ENCODE measurements around the gene ZC3H7B.

Gene ZC3H7B, protein sequence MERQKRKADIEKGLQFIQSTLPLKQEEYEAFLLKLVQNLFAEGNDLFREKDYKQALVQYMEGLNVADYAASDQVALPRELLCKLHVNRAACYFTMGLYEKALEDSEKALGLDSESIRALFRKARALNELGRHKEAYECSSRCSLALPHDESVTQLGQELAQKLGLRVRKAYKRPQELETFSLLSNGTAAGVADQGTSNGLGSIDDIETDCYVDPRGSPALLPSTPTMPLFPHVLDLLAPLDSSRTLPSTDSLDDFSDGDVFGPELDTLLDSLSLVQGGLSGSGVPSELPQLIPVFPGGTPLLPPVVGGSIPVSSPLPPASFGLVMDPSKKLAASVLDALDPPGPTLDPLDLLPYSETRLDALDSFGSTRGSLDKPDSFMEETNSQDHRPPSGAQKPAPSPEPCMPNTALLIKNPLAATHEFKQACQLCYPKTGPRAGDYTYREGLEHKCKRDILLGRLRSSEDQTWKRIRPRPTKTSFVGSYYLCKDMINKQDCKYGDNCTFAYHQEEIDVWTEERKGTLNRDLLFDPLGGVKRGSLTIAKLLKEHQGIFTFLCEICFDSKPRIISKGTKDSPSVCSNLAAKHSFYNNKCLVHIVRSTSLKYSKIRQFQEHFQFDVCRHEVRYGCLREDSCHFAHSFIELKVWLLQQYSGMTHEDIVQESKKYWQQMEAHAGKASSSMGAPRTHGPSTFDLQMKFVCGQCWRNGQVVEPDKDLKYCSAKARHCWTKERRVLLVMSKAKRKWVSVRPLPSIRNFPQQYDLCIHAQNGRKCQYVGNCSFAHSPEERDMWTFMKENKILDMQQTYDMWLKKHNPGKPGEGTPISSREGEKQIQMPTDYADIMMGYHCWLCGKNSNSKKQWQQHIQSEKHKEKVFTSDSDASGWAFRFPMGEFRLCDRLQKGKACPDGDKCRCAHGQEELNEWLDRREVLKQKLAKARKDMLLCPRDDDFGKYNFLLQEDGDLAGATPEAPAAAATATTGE

DNA sequence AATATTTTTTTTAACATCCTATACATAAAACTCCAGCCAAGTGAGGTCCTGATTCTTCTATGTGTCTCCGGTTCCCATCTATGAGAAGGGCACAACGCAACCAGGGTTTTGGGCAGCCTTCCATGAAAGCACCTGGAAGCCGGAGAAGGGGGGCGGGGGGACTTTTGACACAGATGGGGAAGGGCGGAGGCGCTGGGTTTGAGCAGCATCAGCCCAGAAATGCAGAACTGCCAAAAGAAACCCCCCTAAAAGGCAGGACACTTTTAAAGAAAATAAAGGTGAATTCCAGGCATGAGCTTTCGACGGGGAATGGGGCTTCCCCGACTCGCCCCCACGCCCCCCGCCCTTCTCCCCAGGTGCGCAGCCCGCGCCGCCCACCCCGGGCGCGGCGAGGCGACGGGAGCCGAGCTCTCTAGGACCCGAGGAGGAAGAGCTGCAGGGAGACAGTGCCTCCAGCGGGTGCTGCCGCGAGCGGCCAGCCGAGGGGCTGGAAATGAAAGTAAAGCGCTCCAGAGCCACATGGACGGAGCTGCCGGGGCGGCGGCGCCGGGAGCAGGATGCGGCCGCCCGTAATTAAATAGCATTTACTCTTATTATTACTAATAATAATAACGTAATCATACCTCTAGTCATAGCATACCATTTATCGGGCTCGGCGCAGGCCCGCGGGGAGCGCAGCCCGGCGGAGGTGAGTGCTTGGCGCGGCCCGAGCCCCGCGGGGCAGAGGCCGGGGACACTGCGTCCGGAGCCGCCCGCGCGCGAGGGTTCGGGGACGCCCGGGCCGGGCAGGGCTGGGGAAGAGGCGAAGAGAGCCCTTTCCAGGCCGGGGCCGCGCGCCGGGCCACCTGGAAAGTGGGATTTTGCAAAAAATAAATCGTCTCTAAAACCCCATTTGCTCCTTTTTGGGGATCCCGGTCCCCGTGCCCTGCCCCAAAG lies at the start of gene ZC3H7B:
Gene ZC3H7B (plus strand): TSS at position 441 of the 936 bp plus-strand sequence. CDS start 19,136 bp downstream, outside the sequence.
- peak within 1 kb of the TSS; percentile 73 for H3K4me3 ChIP-seq (ENCODE audit: low read depth, low read length)
- peak; percentile 86 for DNase-seq (ENCODE audit: low read depth)
- TF ChIP-seq CTCF (IDR thresholded peaks at IDR 0.05; ENCODE audit: low read depth, low read length), result peak; percentile 30
- TF ChIP-seq MYC (IDR thresholded peaks at IDR 0.05; ENCODE audit: low read depth, low read length), result peak; percentile 66
- TF ChIP-seq MAX (IDR thresholded peaks at IDR 0.05; ENCODE audit: low read depth, low read length), result peak; percentile 68
- peak; percentile 79 for TF ChIP-seq POLR2A (IDR thresholded peaks at IDR 0.05; ENCODE audit: extremely low read depth, insufficient read length)

- TF ChIP-seq CTCF (IDR thresholded peaks at IDR 0.05; ENCODE audit: low read depth, low read length) (no peak), MAX (IDR thresholded peaks at IDR 0.05; ENCODE audit: low read depth, low read length) (no peak), MYC (IDR thresholded peaks at IDR 0.05; ENCODE audit: low read depth, low read length) (no peak), POLR2A (IDR thresholded peaks at IDR 0.05; ENCODE audit: extremely low read depth, insufficient read length) (no peak)
- no peak overlapping the region for H3K4me3 ChIP-seq (ENCODE audit: low read depth, low read length)
- no peak for DNase-seq (ENCODE audit: low read depth)
Observed at GRCh38 chr22:41252365-41252764, 49.0 kb upstream of the ZC3H7B start.

DNA sequence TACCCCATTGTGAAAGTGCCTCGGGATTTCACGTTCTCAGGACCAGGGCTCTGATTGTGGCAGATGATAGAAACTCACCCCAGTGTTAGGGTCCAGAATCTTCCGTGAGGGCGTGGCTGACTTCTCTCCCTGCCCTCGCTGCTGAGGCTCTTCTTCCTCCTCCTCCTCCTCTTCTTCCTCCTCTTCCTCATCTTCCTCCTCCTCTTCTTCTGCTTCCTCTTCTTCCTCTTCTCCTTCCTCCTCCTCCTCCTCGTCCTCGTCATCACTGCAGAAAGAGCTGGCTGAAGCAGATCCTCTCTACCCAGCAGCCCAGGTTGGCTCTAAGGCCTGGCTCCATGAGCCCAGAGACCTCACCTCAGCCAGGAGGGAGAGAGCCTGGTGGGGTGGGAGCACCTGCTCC lies 47.1 kb upstream of the ZC3H7B start:
- no peak for TF ChIP-seq CTCF (IDR thresholded peaks at IDR 0.05; ENCODE audit: low read depth, low read length)
- no peak for TF ChIP-seq MAX (IDR thresholded peaks at IDR 0.05; ENCODE audit: low read depth, low read length)
- TF ChIP-seq POLR2A (IDR thresholded peaks at IDR 0.05; ENCODE audit: extremely low read depth, insufficient read length), result no peak
- TF ChIP-seq MYC (IDR thresholded peaks at IDR 0.05; ENCODE audit: low read depth, low read length), result no peak
- H3K4me3 ChIP-seq (ENCODE audit: low read depth, low read length), result no peak overlapping the region
- DNase-seq (ENCODE audit: low read depth), result no peak

GRCh38 chr22:41256254-41257253 lies 44.8 kb upstream of the ZC3H7B start:
- no peak for TF ChIP-seq MAX (IDR thresholded peaks at IDR 0.05; ENCODE audit: low read depth, low read length)
- no peak for TF ChIP-seq CTCF (IDR thresholded peaks at IDR 0.05; ENCODE audit: low read depth, low read length)
- TF ChIP-seq MYC (IDR thresholded peaks at IDR 0.05; ENCODE audit: low read depth, low read length), result no peak
- no peak for TF ChIP-seq POLR2A (IDR thresholded peaks at IDR 0.05; ENCODE audit: extremely low read depth, insufficient read length)
- no peak overlapping the region for H3K4me3 ChIP-seq (ENCODE audit: low read depth, low read length)
- DNase-seq (ENCODE audit: low read depth), result no peak

Data from NB4 (cell line).